HG03159 (cell line): ENCODE measurements around the gene SPATA9.
"Not testable (repeated sequence)": the region's sequence is repeated elsewhere in the genome, so short reads cannot be mapped to it uniquely, and the experiment has no call there.

ENCODE experiments used
- ATAC-seq: cut with Tn5 transposase; IDR thresholded peaks from one replicate; pipeline ENCODE4 v1.9.1; 2021; ENCODE audit warnings: mild to moderate bottlenecking, moderate library complexity; ENCODE audit not compliant: unreplicated experiment

Gene SPATA9

GRCh38 chr5:95647886-95648860 lies 34.6 kb downstream of the SPATA9 start:
- no peak for ATAC-seq

- peak; percentile 97 for ATAC-seq
Measured at GRCh38 chr5:95646569-95647431, 36.0 kb downstream of the SPATA9 start, which contains the start of gene RFESD. Gene RFESD, plus strand, starts transcription at chr5:95646777. Its CDS starts 5,495 bp downstream, at chr5:95652272.

- not testable (repeated sequence) for ATAC-seq
Measured at GRCh38 chr5:95646226-95646568, 36.6 kb downstream of the SPATA9 start.

- peak; percentile 30 for ATAC-seq
Measured at GRCh38 chr5:95644351-95645042, 38.3 kb downstream of the SPATA9 start.

GRCh38 chr5:95643152-95643551 lies 39.6 kb downstream of the SPATA9 start:
- no peak for ATAC-seq

- ATAC-seq = no peak
Measured at GRCh38 chr5:95641741-95642220, 41.0 kb downstream of the SPATA9 start.

GRCh38 chr5:95638632-95639031 lies 44.2 kb downstream of the SPATA9 start:
- no peak for ATAC-seq

- no peak for ATAC-seq
Measured at GRCh38 chr5:95634081-95634480, 48.7 kb downstream of the SPATA9 start.

- ATAC-seq = no peak
Measured at GRCh38 chr5:95633671-95634070, 49.1 kb downstream of the SPATA9 start.

GRCh38 chr5:95632942-95633341 lies 49.8 kb downstream of the SPATA9 start:
- ATAC-seq = not testable (repeated sequence)

GRCh38 chr5:95631991-95632675 lies 50.7 kb downstream of the SPATA9 start:
- peak; percentile 98 for ATAC-seq

- no peak for ATAC-seq
Measured at GRCh38 chr5:95631255-95631958, 51.4 kb downstream of the SPATA9 start.

- ATAC-seq = no peak
Measured at GRCh38 chr5:95630394-95630917, 52.3 kb downstream of the SPATA9 start.

- ATAC-seq = no peak
Measured at GRCh38 chr5:95628933-95629332, 53.9 kb downstream of the SPATA9 start.

GRCh38 chr5:95627971-95628810 lies 54.6 kb downstream of the SPATA9 start:
- no peak for ATAC-seq

GRCh38 chr5:95626701-95627100 lies 56.1 kb downstream of the SPATA9 start:
- no peak for ATAC-seq

- ATAC-seq = no peak
Measured at GRCh38 chr5:95624368-95624767, 58.4 kb downstream of the SPATA9 start.

- ATAC-seq = no peak
Measured at GRCh38 chr5:95623706-95624105, 59.1 kb downstream of the SPATA9 start.
